Endothelial cell (in vitro differentiated cells): ENCODE results near the gene LILRB4. TPM values are rescaled to one million over a fixed set of nuclear protein-coding genes. Genes with fewer than 3 reads are reported as not detected.
"Not testable (repeated sequence)": the region's sequence is repeated elsewhere in the genome, so short reads cannot be mapped to it uniquely, and the experiment has no call there.

Source experiments
- DNase-seq: peaks from one replicate; pipeline ENCODE4 v3.0.0; 2021; ENCODE audit warnings: low spot score
- H3K27ac Mint-ChIP-seq: one replicate; pipeline ENCODE4 v1.8.0; 2021; ENCODE audit warnings: mixed read lengths, inconsistent platforms; ENCODE audit not compliant: unreplicated experiment
- H3K27me3 Mint-ChIP-seq: one replicate; pipeline ENCODE4 v1.8.0; 2021; ENCODE audit warnings: mild to moderate bottlenecking, moderate library complexity, mixed read lengths, inconsistent platforms; ENCODE audit not compliant: unreplicated experiment
- H3K36me3 Mint-ChIP-seq: one replicate; pipeline ENCODE4 v1.8.0; 2021; ENCODE audit warnings: mild to moderate bottlenecking, low read depth, mixed read lengths, inconsistent platforms; ENCODE audit not compliant: unreplicated experiment
- H3K4me1 Mint-ChIP-seq: one replicate; pipeline ENCODE4 v1.8.0; 2021; ENCODE audit warnings: mild to moderate bottlenecking, mixed read lengths, inconsistent platforms; ENCODE audit not compliant: unreplicated experiment
- H3K4me3 Mint-ChIP-seq: one replicate; pipeline ENCODE4 v1.8.0; 2021; ENCODE audit warnings: mild to moderate bottlenecking, mixed read lengths, inconsistent platforms; ENCODE audit not compliant: unreplicated experiment
- H3K9me3 Mint-ChIP-seq: one replicate; pipeline ENCODE4 v1.8.0; 2021; ENCODE audit warnings: mixed read lengths, inconsistent platforms; ENCODE audit not compliant: unreplicated experiment
- CTCF ChIP-seq: fragments of 200-600 bp; sonication (generic); IDR thresholded peaks from one replicate; pipeline ENCODE4 v1.5.0; 2021; ENCODE audit warnings: antibody characterized with exemption; ENCODE audit not compliant: unreplicated experiment
- microRNA-seq: library from miRNA; unstranded; fragments of <30 nt; microRNA quantifications from one replicate; pipeline ENCODE4, GENCODE V29; 2020; ENCODE audit not compliant: unreplicated experiment
- total RNA-seq: library from RNA; stranded (reverse); fragmentation: NEBNext Ultra II Directional; extraction: Animal tissue kit (Norgen Biotek cat#: 25700); gene quantifications from one replicate; pipeline ENCODE4 v1.2.1, GENCODE V29; 2021; ENCODE audit not compliant: unreplicated experiment

LILRB4 gene
- total RNA-seq, 1 donor from 2014 or later: not detected

GRCh38 chr19:54704928-54705327, 42.1 kb downstream of the LILRB4 start:
- H3K27me3 Mint-ChIP-seq: peaks cover 15% of the 10 kb centered on the region
- peaks cover 26% of the 10 kb centered on the region for H3K36me3 Mint-ChIP-seq
- H3K4me3 Mint-ChIP-seq: no peak overlapping the region
- no peaks in the 10 kb centered on the region for H3K4me1 Mint-ChIP-seq
- no peak overlapping the region for H3K27ac Mint-ChIP-seq
- H3K9me3 Mint-ChIP-seq: peaks cover 39% of the 10 kb centered on the region
- TF ChIP-seq CTCF: no peak
- no peak for DNase-seq

GRCh38 chr19:54707962-54708361, 45.2 kb downstream of the LILRB4 start:
- Mint-ChIP-seq H3K4me1 (no peaks in the 10 kb centered on the region), H3K4me3 (no peak overlapping the region), H3K36me3 (peaks cover 20% of the 10 kb centered on the region), H3K27me3 (peaks cover 14% of the 10 kb centered on the region), H3K9me3 (peaks cover 38% of the 10 kb centered on the region), H3K27ac (no peak overlapping the region)
- TF ChIP-seq CTCF: no peak
- DNase-seq: no peak

- H3K4me3 Mint-ChIP-seq: no peak overlapping the region
- peaks cover 37% of the 10 kb centered on the region for H3K9me3 Mint-ChIP-seq
- peaks cover 11% of the 10 kb centered on the region for H3K27me3 Mint-ChIP-seq
- peaks cover 17% of the 10 kb centered on the region for H3K36me3 Mint-ChIP-seq
- DNase-seq: no peak
- no peak for TF ChIP-seq CTCF
- no peak overlapping the region for H3K27ac Mint-ChIP-seq
- H3K4me1 Mint-ChIP-seq: no peaks in the 10 kb centered on the region
Observed at GRCh38 chr19:54708781-54709180, 46.0 kb downstream of the LILRB4 start.

- Mint-ChIP-seq H3K4me1 (no peaks in the 10 kb centered on the region), H3K9me3 (peaks cover 31% of the 10 kb centered on the region), H3K27me3 (peaks cover 7% of the 10 kb centered on the region), H3K27ac (no peak overlapping the region), H3K4me3 (no peak overlapping the region), H3K36me3 (peaks cover 12% of the 10 kb centered on the region)
- TF ChIP-seq CTCF: no peak
- DNase-seq: no peak
Observed at GRCh38 chr19:54709212-54709948, 46.6 kb downstream of the LILRB4 start.

- not testable (repeated sequence) for H3K4me3 Mint-ChIP-seq, H3K4me1 Mint-ChIP-seq, H3K27ac Mint-ChIP-seq, H3K36me3 Mint-ChIP-seq, H3K27me3 Mint-ChIP-seq, DNase-seq
- peaks cover 25% of the 10 kb centered on the region for H3K9me3 Mint-ChIP-seq
Observed at GRCh38 chr19:54709956-54710355, 47.2 kb downstream of the LILRB4 start.

Small RNA genes within 50 kb of the gene (microRNA-seq; reads per million reads assigned to microRNA genes)
- gene MIR8061: not detected

Other genes starting within 250 kb of the LILRB4 start
- gene TTYH1, start 247.5 kb upstream of the LILRB4 start, total RNA-seq: 10.4 TPM
- gene LENG8, start 213.8 kb upstream of the LILRB4 start, total RNA-seq: 162 TPM
- 3.4 TPM for gene LENG9, start 199.2 kb upstream of the LILRB4 start, total RNA-seq
- 21.4 TPM for gene CDC42EP5, start 189.7 kb upstream of the LILRB4 start, total RNA-seq
- not detected for gene LAIR2, start 160.2 kb upstream of the LILRB4 start, total RNA-seq
- not detected for gene LILRA2, start 89.2 kb upstream of the LILRB4 start, total RNA-seq
- gene LILRA1, start 69.4 kb upstream of the LILRB4 start, total RNA-seq: not detected
- not detected for gene LILRB1, start 32.5 kb upstream of the LILRB4 start, total RNA-seq
- not detected for gene KIR3DL3, start 61.5 kb downstream of the LILRB4 start, total RNA-seq
- gene KIR2DL3, start 75.5 kb downstream of the LILRB4 start, total RNA-seq: not detected
- gene KIR2DL1, start 106.8 kb downstream of the LILRB4 start, total RNA-seq: not detected
- not detected for gene KIR2DL4, start 140.6 kb downstream of the LILRB4 start, total RNA-seq
- not detected for gene KIR3DL1, start 153.5 kb downstream of the LILRB4 start, total RNA-seq
- gene KIR2DS4, start 169.7 kb downstream of the LILRB4 start, total RNA-seq: not detected
- not detected for gene KIR3DL2, start 187.5 kb downstream of the LILRB4 start, total RNA-seq
- gene FCAR, start 211.2 kb downstream of the LILRB4 start, total RNA-seq: not detected
- gene NCR1, start 243.2 kb downstream of the LILRB4 start, total RNA-seq: not detected